HepG2 (cell line): ENCODE results near the gene CYP27A1. TPM values are rescaled to one million over a fixed set of nuclear protein-coding genes. Genes with fewer than 3 reads are reported as not detected.

ENCODE experiments used
- ADNP ChIP-seq: sonication (generic); formaldehyde crosslinking; IDR thresholded peaks from 2 replicates; pipeline ENCODE4 v1.4.0; 2020; ENCODE audit warnings: missing genetic modification reagents
- BORCS8-MEF2B ChIP-seq: sonication (generic); formaldehyde crosslinking; IDR thresholded peaks from 2 replicates; pipeline ENCODE4 v1.8.0; 2022; ENCODE audit warnings: mild to moderate bottlenecking, missing genetic modification reagents
- HNF4A ChIP-seq: sonication (generic); formaldehyde crosslinking; IDR thresholded peaks from 2 replicates; pipeline ENCODE4 v1.4.0; 2020; ENCODE audit warnings: missing genetic modification reagents
- PPARG ChIP-seq: conservative IDR thresholded peaks from 2 replicates; pipeline ENCODE4 v1.6.1; 2016; ENCODE audit warnings: missing biosample characterization, missing genetic modification reagents
- RARA ChIP-seq: IDR thresholded peaks from 2 replicates; pipeline ENCODE4 v1.6.1; 2016; ENCODE audit warnings: missing genetic modification reagents, missing compliant biosample characterization
- RXRB ChIP-seq: IDR thresholded peaks from 2 replicates; pipeline ENCODE4 v1.6.1; 2016; ENCODE audit warnings: borderline replicate concordance, missing genetic modification reagents, missing compliant biosample characterization
- SAP130 ChIP-seq: IDR thresholded peaks from 2 replicates; pipeline ENCODE4 v1.6.1; 2016; ENCODE audit warnings: low read depth
- SIN3A ChIP-seq: IDR thresholded peaks from 2 replicates; pipeline ENCODE4 v1.6.1; 2011; ENCODE audit warnings: low read depth, mild to moderate bottlenecking, control low read depth, low read length, borderline replicate concordance
- SIX4 ChIP-seq: sonication (generic); formaldehyde crosslinking; IDR thresholded peaks from 2 replicates; pipeline ENCODE4 v1.4.0; 2020; ENCODE audit warnings: missing genetic modification reagents
- SMAD9 ChIP-seq: sonication (generic); formaldehyde crosslinking; IDR thresholded peaks from 2 replicates; pipeline ENCODE4 v1.5.1; 2020; ENCODE audit warnings: mild to moderate bottlenecking, missing genetic modification reagents
- SOX13 ChIP-seq, 3 experiments: fragments of 450-650 bp in 1 of 3; sonication (generic) in 1 of 3; formaldehyde crosslinking in 1 of 3; IDR thresholded peaks in 2 of 3; conservative IDR thresholded peaks in 1 of 3; 2 replicates each; pipeline versions ENCODE4 v1.5.0 to v1.6.1; 2016 to 2020; ENCODE audit warnings: antibody characterized with exemption in 1 of 3, mild to moderate bottlenecking in 1 of 3, missing compliant biosample characterization in 1 of 3, missing genetic modification reagents in 1 of 3, moderate library complexity in 1 of 3
- SYNCRIP ChIP-seq: fragments of 200-400 bp; formaldehyde crosslinking; IDR thresholded peaks from 2 replicates; pipeline ENCODE4 v1.6.1; 2018; ENCODE audit warnings: mild to moderate bottlenecking, low read depth, low read length; ENCODE audit not compliant: insufficient read depth
- TAF1 ChIP-seq: sonication (generic); formaldehyde crosslinking; IDR thresholded peaks from 2 replicates; pipeline ENCODE4 v1.4.0; 2020; ENCODE audit warnings: missing genetic modification reagents
- TEAD3 ChIP-seq: optimal IDR thresholded peaks from 2 replicates; pipeline ENCODE3; 2016; ENCODE audit warnings: borderline replicate concordance
- ZNF136 ChIP-seq: sonication (generic); formaldehyde crosslinking; IDR thresholded peaks from 2 replicates; pipeline ENCODE4 v1.8.1; 2022; ENCODE audit warnings: low read depth, mild to moderate bottlenecking, moderate library complexity, missing genetic modification reagents
- ZNF614 ChIP-seq: IDR thresholded peaks from 2 replicates; pipeline ENCODE4 v1.6.1; 2018; ENCODE audit warnings: missing biosample characterization, missing genetic modification reagents, inconsistent platforms, borderline replicate concordance
- ZSCAN31 ChIP-seq: sonication (generic); formaldehyde crosslinking; IDR thresholded peaks from 2 replicates; pipeline ENCODE4 v1.5.0; 2020; ENCODE audit warnings: low read depth, mild to moderate bottlenecking, missing genetic modification reagents
- polyA plus RNA-seq, 8 experiments: library from polyadenylated mRNA; depleted of rRNA in 3 of 8; stranded (reverse) in 7 of 8; unstranded in 1 of 8; fragments of >200 nt; fragmentation: Illumina TruSeq in 4 of 8; extraction: Trizol in 4 of 8; gene quantifications; 2 replicates each; pipeline versions ENCODE4 v1.2.1 to v1.2.3, GENCODE V29; 2011 to 2016; ENCODE audit warnings: low read depth in 4 of 8, missing spikeins in 1 of 8, mixed read lengths in 1 of 8; ENCODE audit not compliant: insufficient read depth in 1 of 8
- total RNA-seq, 5 experiments: library from RNA; depleted of rRNA; stranded (reverse); fragments of >200 nt; fragmentation: Illumina TruSeq; extraction: Trizol; gene quantifications; 2 replicates each; pipeline ENCODE4 v1.2.3, GENCODE V29; 2016; ENCODE audit warnings: low read depth in 1 of 5
- TF ChIP-seq, protein P1 (sequence below): sonication (generic); formaldehyde crosslinking; IDR thresholded peaks from 2 replicates; pipeline ENCODE4 v1.4.0; 2020; ENCODE audit warnings: missing genetic modification reagents
- TF ChIP-seq, protein P2 (sequence below): sonication (generic); formaldehyde crosslinking; IDR thresholded peaks from 2 replicates; pipeline ENCODE4 v1.4.0; 2020; ENCODE audit warnings: low read depth, missing genetic modification reagents
- TF ChIP-seq, protein P3 (sequence below): sonication (generic); formaldehyde crosslinking; IDR thresholded peaks from 2 replicates; pipeline ENCODE4 v1.4.0; 2020; ENCODE audit warnings: missing genetic modification reagents, low read depth, mild to moderate bottlenecking, borderline replicate concordance
- TF ChIP-seq, protein P4 (sequence below): IDR thresholded peaks from 2 replicates; pipeline ENCODE4 v1.6.1; 2016; ENCODE audit warnings: low read depth

The CYP27A1 gene
- total and polyA plus RNA-seq, 2 of the 13 experiments (the other 11 are each of a cell fraction or from before 2014, with no cell fraction given): 157 to 266 TPM

DNA sequence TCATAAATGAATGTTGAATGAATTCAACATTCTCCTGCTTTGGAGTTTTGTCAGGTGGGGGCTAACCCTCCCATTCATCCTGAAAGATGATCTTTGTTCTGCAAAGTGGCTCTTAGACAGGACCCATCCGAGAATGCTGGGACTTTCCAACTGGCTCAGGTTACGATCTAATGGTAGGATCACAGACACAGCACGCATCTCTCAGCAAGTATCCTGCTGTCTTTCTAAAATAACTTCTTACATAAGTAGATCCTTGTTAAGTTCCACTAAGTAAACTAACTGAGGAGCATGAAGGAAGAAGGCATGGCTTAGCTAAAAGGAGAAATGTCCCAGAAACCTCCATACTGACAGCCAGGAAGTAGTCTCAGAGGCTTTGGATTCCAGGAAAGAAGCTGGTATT is 23.7 kb downstream of the CYP27A1 start (continued):
- TF ChIP-seq, protein P1, sequence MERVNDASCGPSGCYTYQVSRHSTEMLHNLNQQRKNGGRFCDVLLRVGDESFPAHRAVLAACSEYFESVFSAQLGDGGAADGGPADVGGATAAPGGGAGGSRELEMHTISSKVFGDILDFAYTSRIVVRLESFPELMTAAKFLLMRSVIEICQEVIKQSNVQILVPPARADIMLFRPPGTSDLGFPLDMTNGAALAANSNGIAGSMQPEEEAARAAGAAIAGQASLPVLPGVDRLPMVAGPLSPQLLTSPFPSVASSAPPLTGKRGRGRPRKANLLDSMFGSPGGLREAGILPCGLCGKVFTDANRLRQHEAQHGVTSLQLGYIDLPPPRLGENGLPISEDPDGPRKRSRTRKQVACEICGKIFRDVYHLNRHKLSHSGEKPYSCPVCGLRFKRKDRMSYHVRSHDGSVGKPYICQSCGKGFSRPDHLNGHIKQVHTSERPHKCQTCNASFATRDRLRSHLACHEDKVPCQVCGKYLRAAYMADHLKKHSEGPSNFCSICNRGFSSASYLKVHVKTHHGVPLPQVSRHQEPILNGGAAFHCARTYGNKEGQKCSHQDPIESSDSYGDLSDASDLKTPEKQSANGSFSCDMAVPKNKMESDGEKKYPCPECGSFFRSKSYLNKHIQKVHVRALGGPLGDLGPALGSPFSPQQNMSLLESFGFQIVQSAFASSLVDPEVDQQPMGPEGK: peak; percentile 97
- TF ChIP-seq BORCS8-MEF2B (CRISPR knock-in tag) (no peak), PPARG (CRISPR knock-in tag) (no peak; the same call in 1 of the 2 replicates), HNF4A (CRISPR knock-in tag) (peak; percentile 65; the same call in 1 of the 2 replicates), SAP130 (CRISPR knock-in tag) (peak; percentile 62), ZNF614 (CRISPR knock-in tag) (0 out of 2 replicates have a peak, but pooled peaks have one; percentile 61), RXRB (CRISPR knock-in tag) (peak; percentile 33; the same call in 1 of the 2 replicates), SIN3A (0 out of 2 replicates have a peak, but pooled peaks have one; percentile 35), ADNP (CRISPR knock-in tag) (no peak), SIX4 (CRISPR knock-in tag) (peak; percentile 93), TAF1 (CRISPR knock-in tag) (peak; percentile 13; the same call in 1 of the 2 replicates), RARA (CRISPR knock-in tag) (0 out of 2 replicates have a peak, but pooled peaks have one; percentile 6), ZSCAN31 (CRISPR knock-in tag) (no peak), TEAD3 (peak; percentile 33), SMAD9 (CRISPR knock-in tag) (no peak), ZNF136 (CRISPR knock-in tag) (no peak), SYNCRIP (no peak), SOX13 (IDR thresholded peaks at IDR 0.05) (no peak), SOX13 (CRISPR knock-in tag; conservative IDR thresholded peaks at IDR 0.05 in 1 of 2, IDR thresholded peaks at IDR 0.05 in 1 of 2) (peak in 1 of 2 experiments; percentile 54; a peak in 1 of 4 replicates)
- TF ChIP-seq, protein P2, sequence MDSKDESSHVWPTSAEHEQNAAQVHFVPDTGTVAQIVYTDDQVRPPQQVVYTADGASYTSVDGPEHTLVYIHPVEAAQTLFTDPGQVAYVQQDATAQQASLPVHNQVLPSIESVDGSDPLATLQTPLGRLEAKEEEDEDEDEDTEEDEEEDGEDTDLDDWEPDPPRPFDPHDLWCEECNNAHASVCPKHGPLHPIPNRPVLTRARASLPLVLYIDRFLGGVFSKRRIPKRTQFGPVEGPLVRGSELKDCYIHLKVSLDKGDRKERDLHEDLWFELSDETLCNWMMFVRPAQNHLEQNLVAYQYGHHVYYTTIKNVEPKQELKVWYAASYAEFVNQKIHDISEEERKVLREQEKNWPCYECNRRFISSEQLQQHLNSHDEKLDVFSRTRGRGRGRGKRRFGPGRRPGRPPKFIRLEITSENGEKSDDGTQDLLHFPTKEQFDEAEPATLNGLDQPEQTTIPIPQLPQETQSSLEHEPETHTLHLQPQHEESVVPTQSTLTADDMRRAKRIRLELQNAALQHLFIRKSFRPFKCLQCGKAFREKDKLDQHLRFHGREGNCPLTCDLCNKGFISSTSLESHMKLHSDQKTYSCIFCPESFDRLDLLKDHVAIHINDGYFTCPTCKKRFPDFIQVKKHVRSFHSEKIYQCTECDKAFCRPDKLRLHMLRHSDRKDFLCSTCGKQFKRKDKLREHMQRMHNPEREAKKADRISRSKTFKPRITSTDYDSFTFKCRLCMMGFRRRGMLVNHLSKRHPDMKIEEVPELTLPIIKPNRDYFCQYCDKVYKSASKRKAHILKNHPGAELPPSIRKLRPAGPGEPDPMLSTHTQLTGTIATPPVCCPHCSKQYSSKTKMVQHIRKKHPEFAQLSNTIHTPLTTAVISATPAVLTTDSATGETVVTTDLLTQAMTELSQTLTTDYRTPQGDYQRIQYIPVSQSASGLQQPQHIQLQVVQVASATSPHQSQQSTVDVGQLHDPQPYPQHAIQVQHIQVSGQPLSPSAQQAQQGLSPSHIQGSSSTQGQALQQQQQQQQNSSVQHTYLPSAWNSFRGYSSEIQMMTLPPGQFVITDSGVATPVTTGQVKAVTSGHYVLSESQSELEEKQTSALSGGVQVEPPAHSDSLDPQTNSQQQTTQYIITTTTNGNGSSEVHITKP: peak; percentile 49; the same call in 1 of the 2 replicates
- TF ChIP-seq, protein P3, sequence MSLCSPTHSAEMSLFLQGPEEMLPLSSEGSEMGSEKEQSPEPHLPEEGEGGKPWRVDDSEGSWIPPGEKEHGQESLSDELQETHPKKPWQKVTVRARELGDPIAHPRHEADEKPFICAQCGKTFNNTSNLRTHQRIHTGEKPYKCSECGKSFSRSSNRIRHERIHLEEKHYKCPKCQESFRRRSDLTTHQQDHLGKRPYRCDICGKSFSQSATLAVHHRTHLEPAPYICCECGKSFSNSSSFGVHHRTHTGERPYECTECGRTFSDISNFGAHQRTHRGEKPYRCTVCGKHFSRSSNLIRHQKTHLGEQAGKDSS (CRISPR knock-in tag): no peak
- TF ChIP-seq, protein P4, sequence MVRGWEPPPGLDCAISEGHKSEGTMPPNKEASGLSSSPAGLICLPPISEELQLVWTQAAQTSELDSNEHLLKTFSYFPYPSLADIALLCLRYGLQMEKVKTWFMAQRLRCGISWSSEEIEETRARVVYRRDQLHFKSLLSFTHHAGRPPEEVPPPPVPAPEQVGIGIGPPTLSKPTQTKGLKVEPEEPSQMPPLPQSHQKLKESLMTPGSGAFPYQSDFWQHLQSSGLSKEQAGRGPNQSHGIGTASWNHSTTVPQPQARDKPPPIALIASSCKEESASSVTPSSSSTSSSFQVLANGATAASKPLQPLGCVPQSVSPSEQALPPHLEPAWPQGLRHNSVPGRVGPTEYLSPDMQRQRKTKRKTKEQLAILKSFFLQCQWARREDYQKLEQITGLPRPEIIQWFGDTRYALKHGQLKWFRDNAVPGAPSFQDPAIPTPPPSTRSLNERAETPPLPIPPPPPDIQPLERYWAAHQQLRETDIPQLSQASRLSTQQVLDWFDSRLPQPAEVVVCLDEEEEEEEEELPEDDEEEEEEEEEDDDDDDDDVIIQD (CRISPR knock-in tag): peak; percentile 80
